GM21367 (cell line): ENCODE measurements around the gene DNAJB6.
A peak's percentile ranks its signal among the peaks of the same experiment; 100 is the strongest.

Source experiments
- ATAC-seq: cut with Tn5 transposase; IDR thresholded peaks from one replicate; pipeline ENCODE4 v1.9.1; 2021; ENCODE audit not compliant: unreplicated experiment

Gene DNAJB6

GRCh38 chr7:157362729-157363128 is 25.9 kb downstream of the DNAJB6 start:
- ATAC-seq: no peak

DNA sequence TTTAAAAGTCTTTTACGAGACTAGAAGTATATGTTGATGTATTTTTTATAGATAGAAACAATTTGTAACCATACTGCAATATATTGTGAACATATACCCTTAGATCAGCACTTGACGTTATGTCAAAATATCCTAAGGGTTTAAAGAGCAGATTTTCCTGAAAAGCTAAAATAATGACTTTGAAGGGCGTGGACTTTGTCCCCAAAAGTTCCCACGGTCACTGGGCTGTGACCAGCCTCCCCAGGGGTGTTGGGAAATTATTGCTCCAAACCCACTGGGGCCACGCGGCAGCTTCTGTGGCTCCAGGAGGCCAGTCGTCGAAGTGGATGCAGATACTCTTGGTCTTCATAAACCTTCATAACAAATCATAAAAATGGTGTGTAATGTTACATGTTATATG is 29.9 kb downstream of the DNAJB6 start:
- ATAC-seq: no peak

GRCh38 chr7:157368955-157369354 is 32.2 kb downstream of the DNAJB6 start:
- ATAC-seq: no peak

DNA sequence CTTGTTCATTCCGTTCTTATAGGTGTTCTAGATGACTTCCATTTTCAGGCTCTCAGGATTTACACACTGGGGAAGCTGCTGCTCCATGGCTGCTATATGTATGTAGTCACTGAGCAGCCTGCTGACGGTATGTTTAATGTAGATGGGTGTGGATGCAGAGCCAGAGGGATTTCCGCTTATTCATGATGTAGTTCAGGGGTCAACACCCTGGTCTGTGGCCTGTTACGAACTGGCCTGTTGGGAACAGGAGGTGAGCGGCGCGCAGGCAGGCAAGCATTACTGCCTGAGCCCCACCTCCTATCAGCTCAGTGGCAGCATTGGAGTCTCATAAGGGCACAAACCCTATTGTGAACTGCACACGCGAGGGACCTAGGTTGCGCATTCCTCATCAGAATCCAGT is 33.9 kb downstream of the DNAJB6 start:
- no peak for ATAC-seq

DNA sequence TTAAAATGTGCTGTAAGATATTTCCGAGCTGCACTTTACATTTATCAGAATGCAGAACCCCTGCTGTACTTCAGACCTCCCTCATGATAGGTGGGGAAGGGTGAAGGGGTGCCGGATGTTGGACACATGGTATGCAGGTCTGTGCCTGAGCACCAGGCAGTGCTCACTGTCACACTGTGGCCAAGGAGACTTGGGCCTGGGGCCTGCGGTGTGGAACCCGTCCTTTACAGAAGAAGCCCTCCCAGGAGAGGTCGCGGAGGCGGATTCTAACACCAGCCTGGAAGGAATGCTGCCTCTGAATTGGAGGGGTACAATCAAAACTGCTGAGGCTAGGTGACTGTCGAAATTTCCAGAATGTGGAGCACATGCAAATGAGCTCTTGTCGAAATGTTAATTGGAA is 34.5 kb downstream of the DNAJB6 start:
- no peak for ATAC-seq

DNA sequence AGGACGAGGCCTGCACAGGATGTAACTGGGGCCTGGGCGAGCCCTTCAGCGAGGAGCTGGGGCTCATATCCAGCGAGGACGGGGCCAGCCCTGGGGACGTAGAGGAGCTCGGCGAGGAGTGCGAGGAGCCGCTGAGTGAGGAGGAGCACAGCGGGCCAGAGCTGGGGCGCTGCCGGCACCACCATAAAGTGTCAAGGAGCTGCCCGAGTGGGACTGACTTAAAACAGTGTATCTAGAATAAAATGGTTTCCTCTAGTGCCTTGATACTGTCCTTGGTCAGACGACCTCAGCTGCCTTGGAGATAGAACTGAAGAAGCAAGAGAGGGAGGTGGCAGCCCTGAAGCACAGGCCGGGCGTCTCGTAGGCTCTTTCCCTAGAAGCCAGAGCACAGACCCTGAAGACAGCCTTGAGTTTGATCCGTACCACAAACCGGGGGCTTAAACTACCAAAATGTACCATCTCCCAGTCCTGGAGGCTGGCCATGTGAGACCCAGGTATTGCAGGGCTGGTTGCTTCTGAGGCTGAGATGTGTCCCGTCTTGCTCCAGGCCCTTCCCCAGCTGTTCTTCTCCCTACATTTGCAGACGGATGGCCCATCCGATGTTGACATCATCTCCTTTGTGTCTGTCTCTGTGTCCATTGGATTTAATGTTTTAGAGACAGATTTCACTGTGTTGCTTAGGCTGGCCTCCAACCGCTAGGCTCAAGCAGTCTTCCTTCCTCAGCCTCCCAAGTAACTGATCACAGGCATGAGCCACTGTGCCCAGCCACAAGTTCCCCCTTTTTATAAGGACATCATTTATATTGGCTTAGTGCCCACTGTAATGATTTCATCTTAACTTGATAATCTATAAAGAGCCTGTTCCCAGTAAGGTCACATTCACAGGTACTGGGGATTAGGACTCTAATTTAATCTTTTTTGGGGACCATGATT is 35.8 kb downstream of the DNAJB6 start:
- ATAC-seq: no peak

GRCh38 chr7:157373493-157373892 is 36.7 kb downstream of the DNAJB6 start:
- ATAC-seq: no peak

DNA sequence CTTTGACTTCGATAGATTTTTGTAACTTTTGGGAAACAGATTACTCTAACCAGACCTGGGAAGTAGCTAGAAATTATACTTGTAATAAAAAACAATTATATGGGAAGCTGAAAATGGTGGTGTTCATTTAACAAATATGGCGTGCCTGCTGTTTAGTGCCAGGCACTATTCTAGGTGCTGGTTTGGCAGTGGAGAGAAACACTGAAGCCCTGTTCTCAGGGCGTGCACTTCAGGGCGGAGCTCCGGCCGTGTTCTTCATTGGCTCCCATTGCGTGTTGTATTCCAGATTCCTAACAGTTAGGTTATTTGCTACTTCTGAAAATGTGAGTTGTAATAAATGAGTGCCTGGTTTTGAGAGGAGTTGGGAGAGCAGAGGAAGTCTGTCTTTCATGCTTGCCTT is 38.6 kb downstream of the DNAJB6 start:
- ATAC-seq: no peak

- ATAC-seq: no peak
These were observed 40.8 kb downstream of the DNAJB6 start for GRCh38 chr7:157377436-157378124.

DNA sequence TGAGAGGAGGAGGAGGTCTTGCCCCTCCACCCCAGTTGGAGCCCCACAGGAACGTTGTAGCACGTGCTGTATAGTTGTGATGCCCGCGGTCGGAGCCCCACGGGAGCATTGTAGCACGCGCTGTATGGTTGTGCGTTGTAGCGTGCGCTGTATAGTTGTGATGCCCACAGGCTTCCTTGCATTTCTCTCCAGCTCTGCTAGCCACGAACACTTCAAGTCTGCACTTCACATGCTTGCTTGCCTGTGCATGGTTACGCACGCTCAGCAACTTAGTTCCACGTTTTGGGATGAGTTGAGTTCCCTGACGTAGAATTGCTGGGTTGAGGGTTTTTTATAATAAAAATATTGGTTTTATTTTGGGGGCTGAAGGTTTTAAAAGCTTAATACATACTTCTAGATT is 41.6 kb downstream of the DNAJB6 start:
- no peak for ATAC-seq

DNA sequence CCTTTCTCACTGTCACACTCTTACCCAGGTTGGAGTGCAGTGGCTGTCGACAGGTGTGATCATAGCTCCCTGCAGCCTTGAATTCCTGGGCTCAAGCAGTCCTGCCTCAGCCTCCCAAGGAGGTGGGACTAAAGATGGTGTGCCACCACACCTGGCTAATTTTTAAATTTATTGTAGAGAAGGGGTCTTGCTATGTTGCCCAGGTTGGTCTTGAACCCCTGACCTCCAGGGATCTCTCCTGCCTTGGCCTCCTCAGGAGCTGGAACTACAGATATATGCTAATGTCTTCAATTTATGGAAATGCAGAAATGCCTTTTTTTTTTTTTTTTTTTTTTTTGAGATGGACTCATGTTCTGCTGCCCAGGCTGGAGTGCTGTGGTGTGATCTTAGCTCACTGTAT is 42.7 kb downstream of the DNAJB6 start:
- no peak for ATAC-seq

DNA sequence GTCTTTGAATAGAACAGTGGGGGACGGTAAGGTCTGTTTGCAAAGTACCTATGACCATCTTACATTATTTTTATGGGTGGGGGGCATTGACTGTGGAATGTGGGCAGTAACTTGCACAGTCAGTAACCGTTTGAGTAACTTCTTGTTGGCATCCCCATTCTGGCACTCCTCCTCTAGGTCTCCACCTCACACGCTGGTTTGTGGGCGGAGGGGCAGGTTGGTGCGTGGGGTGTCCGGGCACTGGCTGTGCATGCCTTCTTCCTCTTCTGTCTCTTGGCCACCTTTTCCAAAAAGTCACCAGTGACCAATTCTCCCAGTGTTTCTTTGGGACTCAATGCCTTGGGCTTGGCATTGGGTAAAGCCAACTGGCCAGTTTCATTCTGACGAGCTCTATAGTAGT is 43.6 kb downstream of the DNAJB6 start:
- ATAC-seq: no peak

DNA sequence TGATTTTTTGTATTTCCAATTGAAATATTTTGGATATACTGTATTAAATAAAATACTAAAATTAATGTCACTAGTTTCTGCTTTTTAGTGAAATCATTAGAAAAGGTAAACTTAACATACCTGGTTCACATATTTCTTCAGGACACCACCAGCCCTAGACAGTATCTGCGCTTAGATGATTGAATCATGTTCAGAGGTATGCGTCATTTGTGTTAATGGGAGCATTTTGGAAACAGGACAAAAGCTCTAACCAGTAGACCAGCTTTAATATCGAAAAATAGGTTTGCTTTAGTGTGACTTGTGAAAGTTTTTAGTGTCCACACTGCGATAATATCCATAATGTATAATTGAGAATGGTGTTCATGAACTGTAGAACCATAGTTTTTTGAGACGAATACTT is 47.1 kb downstream of the DNAJB6 start:
- ATAC-seq: no peak

DNA sequence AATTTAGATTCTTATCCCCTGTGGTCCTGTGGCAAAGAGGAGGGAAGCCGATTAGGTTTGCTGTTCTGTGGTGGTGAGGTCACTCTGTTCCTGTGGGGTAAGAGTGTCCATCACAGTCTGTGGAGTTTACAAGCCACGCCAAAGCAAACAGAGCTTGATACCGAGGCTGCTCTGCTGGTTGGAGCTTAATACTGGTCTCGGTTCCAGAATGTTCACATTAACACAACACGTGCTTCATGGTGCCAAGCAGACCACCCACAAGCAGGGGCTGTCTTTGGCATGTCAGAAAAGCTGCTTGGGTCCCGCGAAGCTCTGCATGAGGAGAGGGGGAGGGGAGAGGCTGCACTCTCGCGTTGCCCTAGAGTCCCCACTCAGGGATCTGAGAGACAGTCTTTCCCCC is 47.5 kb downstream of the DNAJB6 start:
- no peak for ATAC-seq

DNA sequence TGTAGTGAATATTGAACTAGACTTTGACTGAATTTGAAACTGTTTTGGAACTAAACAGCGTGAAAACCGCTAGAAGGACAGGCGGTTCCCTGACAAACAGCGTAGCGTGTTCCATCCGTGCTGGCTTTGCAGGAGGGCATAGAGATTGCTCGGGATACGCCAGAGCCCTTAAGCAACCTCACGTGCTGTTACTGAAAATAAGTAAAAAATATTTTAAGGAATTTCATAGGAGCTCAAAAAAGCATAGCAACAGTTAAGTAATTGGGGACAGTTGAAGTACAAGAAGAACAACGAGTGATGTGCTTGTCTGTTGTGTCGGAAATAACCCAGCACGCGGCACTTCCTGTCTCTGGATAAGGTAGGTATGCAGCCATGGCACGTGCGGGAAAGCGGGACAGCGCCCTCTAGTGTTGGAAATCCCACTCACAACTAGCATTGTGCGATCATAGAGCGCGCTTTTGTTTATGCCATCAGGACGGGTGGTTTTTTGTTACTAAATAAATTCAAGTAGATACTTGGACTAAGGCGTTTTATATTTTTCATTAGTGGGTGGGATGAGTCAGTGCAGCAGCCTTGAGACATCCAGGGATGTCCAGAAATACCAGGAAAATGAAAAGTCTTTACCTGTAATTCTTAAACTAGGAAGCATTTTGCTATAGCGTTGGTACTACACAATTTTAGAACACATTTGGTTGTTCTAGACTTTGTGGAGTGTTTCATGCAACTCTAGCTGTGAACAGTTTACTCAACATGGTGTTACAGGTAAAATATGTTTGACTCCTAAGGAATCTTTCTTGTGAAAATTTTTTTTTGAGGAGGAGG is 50.4 kb downstream of the DNAJB6 start:
- peak; percentile 97 for ATAC-seq

- no peak for ATAC-seq
These were observed 51.5 kb downstream of the DNAJB6 start for GRCh38 chr7:157388301-157388700.

- no peak for ATAC-seq
These were observed 53.3 kb downstream of the DNAJB6 start for GRCh38 chr7:157389951-157390730.

DNA sequence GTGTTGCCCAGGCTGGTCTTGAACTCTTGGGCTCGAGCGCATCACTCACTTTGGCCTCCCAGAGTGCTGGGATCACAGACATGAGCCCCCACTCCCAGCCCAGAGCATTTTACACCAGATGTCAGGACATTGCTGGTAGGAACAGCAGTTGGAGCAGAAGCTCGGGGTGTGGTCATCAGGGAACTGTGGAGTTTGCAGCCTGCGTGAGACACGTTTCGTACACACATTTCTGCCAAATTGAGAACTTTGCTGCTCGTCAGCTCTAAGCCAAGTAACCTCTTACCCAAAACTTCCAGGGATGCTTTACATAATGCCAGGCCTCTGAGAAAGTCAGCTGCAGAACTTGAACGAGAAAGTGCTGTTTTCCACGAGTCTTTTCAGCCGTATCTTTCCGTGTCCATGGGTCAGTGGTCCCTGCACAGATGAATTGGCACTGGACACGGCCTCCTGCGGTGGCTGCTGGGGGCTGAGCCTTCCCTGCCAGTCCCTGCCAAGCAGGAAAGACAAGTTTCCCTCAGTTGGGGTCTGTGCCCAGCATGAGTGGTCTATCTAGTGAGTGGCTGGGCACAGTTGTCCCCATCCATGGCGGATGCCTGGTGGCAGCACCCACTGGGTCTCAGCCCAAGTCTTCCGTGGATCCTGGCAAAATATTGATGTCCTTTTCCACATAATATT is 54.4 kb downstream of the DNAJB6 start:
- no peak for ATAC-seq

- no peak for ATAC-seq
These were observed 55.6 kb downstream of the DNAJB6 start for GRCh38 chr7:157392256-157393037.
